Sigmoid colon (tissue), 7 donors: ENCODE measurements around the gene GABBR2. TPM values are rescaled to one million over a fixed set of nuclear protein-coding genes. Genes with fewer than 3 reads are reported as not detected.

ENCODE experiments used
- DNase-seq: peaks from one replicate; pipeline ENCODE4 v3.0.0-alpha.2; 2019
- H3K27ac ChIP-seq, 4 donors: fragments of 200-600 bp; sonication (generic); one replicate each; pipeline ENCODE4 v1.5.1; 2016 to 2019; ENCODE audit warnings: mild to moderate bottlenecking in 1 of 4
- H3K27me3 ChIP-seq, 3 donors: fragments of 200-600 bp; sonication (generic); one replicate each; pipeline ENCODE4 v1.5.1; 2019; ENCODE audit warnings: mild to moderate bottlenecking in 1 of 3
- H3K36me3 ChIP-seq, 4 donors: fragments of 200-600 bp; sonication (generic); one replicate each; pipeline ENCODE4 v1.5.1; 2016 to 2019
- H3K4me1 ChIP-seq, 4 donors: fragments of 200-600 bp; sonication (generic); one replicate each; pipeline ENCODE4 v1.5.1; 2017 to 2019
- H3K4me3 ChIP-seq, 4 donors: fragments of 200-600 bp; sonication (generic); one replicate each; pipeline ENCODE4 v1.5.1; 2017 to 2019; ENCODE audit warnings: mild to moderate bottlenecking in 2 of 4, moderate library complexity in 1 of 4
- H3K9me3 ChIP-seq, 4 donors: fragments of 200-600 bp in 3 of 4; sonication (generic) in 3 of 4; one replicate each; pipeline versions ENCODE4 v1.5.1 to v1.6.1; 2013 to 2019
- EP300 ChIP-seq, 4 donors: sonication (generic); formaldehyde crosslinking; IDR thresholded peaks; one replicate each; pipeline ENCODE4 v1.6.1; 2017; ENCODE audit warnings: antibody characterized with exemption in 4 of 4
- POLR2A ChIP-seq, 2 donors: fragments of 450-650 bp; IDR thresholded peaks; one replicate each; pipeline ENCODE4 v1.6.1; 2016; ENCODE audit warnings: antibody characterized with exemption in 2 of 2, mild to moderate bottlenecking in 2 of 2, moderate library complexity in 2 of 2
- POLR2AphosphoS5 ChIP-seq, 4 donors: sonication (generic); formaldehyde crosslinking; IDR thresholded peaks; one replicate each; pipeline ENCODE4 v1.6.1; 2017; ENCODE audit warnings: antibody characterized with exemption in 4 of 4
- WGBS, 2 donors: extraction: QIAGEN DNeasy Blood & Tissue Kit; methylation state at CpG; one replicate each; pipeline ENCODE4 v1.1.7; 2013; 5-methylcytosine and 5-hydroxymethylcytosine counted together
- intact Hi-C: fragments of 100-400 bp; cut with DNase I; formaldehyde crosslinking; loops from one replicate; pipeline ENCODE4 v1.15.1; 2023
- polyA plus RNA-seq, 3 donors: library from polyadenylated mRNA; stranded (reverse); fragments of 200-250 nt; gene quantifications; one replicate each; pipeline ENCODE4 v1.2.3, GENCODE V29; 2013
- total RNA-seq, 4 donors: library from RNA; depleted of rRNA; stranded (reverse); fragments of >200 nt; gene quantifications; one replicate each; pipeline ENCODE4 v1.1.0, GENCODE V29; 2016
- TF ChIP-seq, protein P1 (sequence below), 4 experiments: fragments of 450-650 bp in 3 of 4; fragments of 200-600 bp in 1 of 4; IDR thresholded peaks; one replicate each; pipeline ENCODE4 v1.5.1; 2016 to 2019; ENCODE audit warnings: antibody characterized with exemption in 4 of 4, mild to moderate bottlenecking in 3 of 4, moderate library complexity in 2 of 4
- donor health status: healthy with polysubstance abuse.
- donor health status: Bipolar disorder and iron deficiency.
- donor health status: healthy.

GABBR2 gene
- total and polyA plus RNA-seq, 7 donors: under 0.01 to 0.04 (median under 0.01) TPM; not detected in 4

DNA sequence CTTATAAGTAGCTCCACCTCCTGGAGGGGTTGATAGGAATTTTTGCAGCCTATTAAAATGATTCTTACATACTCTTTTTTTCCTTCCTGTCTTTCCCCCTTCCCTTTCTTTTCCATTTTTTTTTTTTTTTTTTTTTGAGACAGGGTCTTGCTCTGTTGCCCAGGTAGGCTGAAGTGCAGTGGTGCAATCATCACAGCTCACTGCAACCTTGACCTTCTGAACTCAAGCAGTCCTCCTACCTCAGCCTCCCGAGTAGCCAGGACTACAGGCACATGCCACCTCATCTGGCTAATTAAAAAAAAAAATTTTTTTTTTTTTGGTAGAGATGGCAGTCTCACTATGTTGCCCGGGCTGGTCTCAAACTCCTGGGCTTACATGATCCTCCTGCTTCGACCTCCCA lies 448.9 kb downstream of the GABBR2 start:
- Histone ChIP-seq H3K36me3 (no peaks in the 10 kb centered on the region), H3K27me3 (peaks cover 0 to 3% (median 0%) of the 10 kb centered on the region in 3 donors), H3K27ac (no peak overlapping the region), H3K4me1 (peaks cover 0 to 17% (median 11%) of the 10 kb centered on the region in 4 donors), H3K9me3 (no peaks in the 10 kb centered on the region), H3K4me3 (no peak overlapping the region)
- no peak for DNase-seq
- 85 to 88% methylated on average over 3 of the region's 3 CpGs for WGBS, 2 donors
- intact Hi-C loops: loop anchor here (5.0 to 10.0 kb wide), 2 partner anchors 277 to 565 kb away; partner anchors contain the start of genes ANP32B and XPA
- TF ChIP-seq, protein P1, sequence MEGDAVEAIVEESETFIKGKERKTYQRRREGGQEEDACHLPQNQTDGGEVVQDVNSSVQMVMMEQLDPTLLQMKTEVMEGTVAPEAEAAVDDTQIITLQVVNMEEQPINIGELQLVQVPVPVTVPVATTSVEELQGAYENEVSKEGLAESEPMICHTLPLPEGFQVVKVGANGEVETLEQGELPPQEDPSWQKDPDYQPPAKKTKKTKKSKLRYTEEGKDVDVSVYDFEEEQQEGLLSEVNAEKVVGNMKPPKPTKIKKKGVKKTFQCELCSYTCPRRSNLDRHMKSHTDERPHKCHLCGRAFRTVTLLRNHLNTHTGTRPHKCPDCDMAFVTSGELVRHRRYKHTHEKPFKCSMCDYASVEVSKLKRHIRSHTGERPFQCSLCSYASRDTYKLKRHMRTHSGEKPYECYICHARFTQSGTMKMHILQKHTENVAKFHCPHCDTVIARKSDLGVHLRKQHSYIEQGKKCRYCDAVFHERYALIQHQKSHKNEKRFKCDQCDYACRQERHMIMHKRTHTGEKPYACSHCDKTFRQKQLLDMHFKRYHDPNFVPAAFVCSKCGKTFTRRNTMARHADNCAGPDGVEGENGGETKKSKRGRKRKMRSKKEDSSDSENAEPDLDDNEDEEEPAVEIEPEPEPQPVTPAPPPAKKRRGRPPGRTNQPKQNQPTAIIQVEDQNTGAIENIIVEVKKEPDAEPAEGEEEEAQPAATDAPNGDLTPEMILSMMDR (IDR thresholded peaks at IDR 0.05): no peak
- TF ChIP-seq POLR2A (IDR thresholded peaks at IDR 0.05): no peak
- no peak for TF ChIP-seq POLR2AphosphoS5 (IDR thresholded peaks at IDR 0.05)
- no peak for TF ChIP-seq EP300 (IDR thresholded peaks at IDR 0.05)

DNA sequence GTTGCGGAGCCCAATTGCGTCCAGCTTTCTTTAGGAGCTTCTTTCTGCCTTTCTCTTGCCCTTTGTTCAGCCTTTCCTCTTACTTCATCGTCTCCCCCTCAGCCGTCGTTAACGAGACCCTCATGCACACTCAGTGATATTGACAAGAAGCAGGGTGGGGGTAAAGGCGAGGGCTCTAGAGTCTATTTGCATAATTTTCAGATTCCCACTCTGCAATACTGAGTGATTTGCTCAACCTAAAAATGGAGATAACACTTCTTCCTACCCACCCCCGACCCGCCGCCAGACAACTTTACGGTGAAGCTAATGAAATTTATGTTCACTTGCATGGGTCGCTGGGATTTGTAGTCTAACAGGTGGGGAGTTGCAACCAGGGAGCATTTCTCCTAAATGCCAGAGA lies 452.0 kb downstream of the GABBR2 start:
- peaks cover 0 to 23% (median 18%) of the 10 kb centered on the region in 4 donors for H3K4me1 ChIP-seq
- peak overlapping the region; percentile 91 to 98 (median 95) for H3K27ac ChIP-seq
- H3K36me3 ChIP-seq: no peaks in the 10 kb centered on the region
- TF ChIP-seq POLR2A (IDR thresholded peaks at IDR 0.05): no peak
- no peaks in the 10 kb centered on the region for H3K9me3 ChIP-seq
- H3K27me3 ChIP-seq: no peaks in the 10 kb centered on the region
- DNase-seq: no peak
- WGBS, 2 donors: 2 to 5% methylated on average over 12 of the region's 12 CpGs
- peak overlapping the region; percentile 52 to 95 (median 89) for H3K4me3 ChIP-seq
- intact Hi-C loops: loop anchor here (2.0 to 5.0 kb wide), 2 partner anchors 274 to 540 kb away; partner anchors contain the start of genes ANKS6 and ANP32B

DNA sequence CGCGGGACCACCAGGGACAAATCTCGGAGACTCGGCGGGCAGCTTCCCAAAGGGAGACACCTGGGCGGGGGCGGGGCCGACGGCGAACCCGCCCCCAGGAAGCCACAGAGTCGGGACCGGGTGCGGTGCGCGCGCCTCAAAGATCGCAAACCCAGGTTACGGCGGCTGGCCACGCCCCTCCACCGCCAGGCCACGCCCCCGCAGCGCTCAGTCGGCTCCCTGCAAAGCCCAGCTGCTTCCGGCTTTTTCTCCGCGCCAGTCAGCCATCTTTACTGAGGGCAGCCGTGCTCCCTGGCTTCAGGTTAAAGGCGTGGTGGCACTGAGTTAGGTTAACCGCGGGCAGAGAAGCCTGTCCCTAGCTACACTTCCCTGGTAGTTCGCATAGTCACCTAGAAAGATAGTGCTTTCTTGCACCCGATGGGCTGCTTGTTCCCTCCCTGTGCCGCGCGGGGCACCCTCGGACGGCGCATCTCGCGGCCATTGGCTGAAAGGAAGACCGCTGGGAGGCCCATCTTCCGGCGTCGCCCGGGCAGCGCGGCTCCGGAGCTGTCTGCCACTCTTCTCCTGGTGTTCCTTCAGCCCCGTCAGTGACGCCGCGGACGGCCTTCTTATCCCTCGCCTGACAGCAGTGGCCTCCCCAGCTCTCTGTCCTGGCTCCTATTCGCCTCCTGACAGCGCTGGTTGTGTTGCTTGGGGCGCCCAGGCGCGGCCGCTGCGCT lies 453.0 kb downstream of the GABBR2 start, which contains the start of gene TBC1D2:
Gene TBC1D2, minus strand, starts transcription at position 72 of the 719 bp plus-strand sequence. CDS start 108 bp downstream, outside the sequence.
- Histone ChIP-seq H3K36me3 (no peaks in the 10 kb centered on the region), H3K9me3 (no peaks in the 10 kb centered on the region), H3K4me3 (peak within 1 kb of the TSS; percentile 52 to 95 (median 89)), H3K4me1 (peaks cover 0 to 23% (median 18%) of the 10 kb centered on the region in 4 donors), H3K27ac (peak within 1 kb of the TSS; percentile 91 to 98 (median 95)), H3K27me3 (no peaks in the 10 kb centered on the region)
- intact Hi-C loops: loop anchor here (1.0 to 5.0 kb wide), 4 partner anchors 199 to 541 kb away; partner anchors contain the start of genes ANKS6, ANP32B, NANS and TRMO
- TF ChIP-seq EP300 (IDR thresholded peaks at IDR 0.05): no peak
- TF ChIP-seq, protein P1 (IDR thresholded peaks at IDR 0.05): no peak
- peak; percentile 40 to 51 for TF ChIP-seq POLR2A (IDR thresholded peaks at IDR 0.05)
- peak in 3 of 4 donors; percentile 64 to 75 (median 69) for TF ChIP-seq POLR2AphosphoS5 (IDR thresholded peaks at IDR 0.05)
- 0% methylated on average over 64 of the region's 64 CpGs for WGBS, 2 donors
- DNase-seq: peak; percentile 97

DNA sequence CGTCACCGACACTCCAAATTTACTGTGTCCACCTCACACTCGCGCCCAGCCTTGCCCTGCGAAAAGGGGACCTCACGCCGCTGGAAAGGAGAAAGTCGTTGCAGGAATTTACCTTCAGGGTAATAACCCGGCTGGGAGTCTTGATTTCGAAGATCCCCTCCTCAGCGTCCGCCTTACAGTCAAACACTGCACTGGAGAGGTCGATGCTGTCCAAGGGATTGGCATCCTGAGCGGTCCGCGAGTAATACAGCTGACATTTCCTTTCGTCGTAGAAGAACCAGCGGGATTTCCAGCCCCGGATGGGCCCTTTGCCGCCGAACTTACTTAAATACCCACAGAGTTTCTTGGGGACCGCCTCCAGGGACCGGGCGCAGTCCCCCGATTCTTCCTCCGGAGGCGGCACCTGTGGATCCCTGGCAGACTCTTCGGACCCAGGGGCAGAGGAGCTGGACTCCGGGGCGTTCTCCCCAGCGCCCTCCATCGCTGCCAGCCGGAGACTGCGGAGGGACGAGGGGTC lies 453.6 kb downstream of the GABBR2 start:
- intact Hi-C loops: loop anchor here (1.0 to 5.0 kb wide), 3 partner anchors 199 to 332 kb away; partner anchors contain the start of genes ANP32B, NANS and TRMO
- Histone ChIP-seq H3K9me3 (no peaks in the 10 kb centered on the region), H3K27me3 (no peaks in the 10 kb centered on the region), H3K36me3 (no peaks in the 10 kb centered on the region), H3K4me1 (peaks cover 0 to 23% (median 18%) of the 10 kb centered on the region in 4 donors), H3K27ac (peak overlapping the region; percentile 91 to 98 (median 95)), H3K4me3 (peak overlapping the region; percentile 52 to 95 (median 89))
- 1% methylated on average over 36 of the region's 36 CpGs for WGBS, 2 donors
- peak; percentile 67 for DNase-seq
- TF ChIP-seq EP300 (IDR thresholded peaks at IDR 0.05) (no peak), POLR2A (IDR thresholded peaks at IDR 0.05) (no peak), POLR2AphosphoS5 (IDR thresholded peaks at IDR 0.05) (no peak)
- TF ChIP-seq, protein P1 (IDR thresholded peaks at IDR 0.05): no peak
